Panc1 (cell line): ENCODE data around the gene CER1.

ENCODE experiments used
- POLR2AphosphoS5 ChIP-seq: IDR thresholded peaks from 2 replicates; pipeline ENCODE4 v1.6.1; 2012; ENCODE audit warnings: mild to moderate bottlenecking, low read depth, low read length, moderate library complexity
- TF ChIP-seq, protein P1 (sequence below): fragments of 450-650 bp; IDR thresholded peaks from 2 replicates; pipeline ENCODE4 v1.5.1; 2017; ENCODE audit warnings: mild to moderate bottlenecking

DNA sequence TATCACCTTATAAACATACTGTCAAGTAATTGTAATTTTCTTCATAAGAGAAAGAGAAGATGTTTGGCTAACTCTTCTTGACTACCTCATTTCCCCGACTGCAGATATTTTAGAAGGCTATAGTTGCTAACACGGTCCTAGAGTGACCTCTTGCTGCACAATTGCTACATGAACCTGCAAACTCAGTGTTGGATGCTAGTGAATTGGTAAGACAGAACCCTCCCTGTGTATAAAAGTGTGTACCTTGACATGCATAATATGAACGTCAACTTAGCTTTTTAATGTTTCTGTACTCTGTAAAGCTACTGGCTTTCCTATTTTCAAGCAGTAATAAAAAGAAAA lies 46.7 kb upstream of the CER1 start:
- TF ChIP-seq, protein P1, sequence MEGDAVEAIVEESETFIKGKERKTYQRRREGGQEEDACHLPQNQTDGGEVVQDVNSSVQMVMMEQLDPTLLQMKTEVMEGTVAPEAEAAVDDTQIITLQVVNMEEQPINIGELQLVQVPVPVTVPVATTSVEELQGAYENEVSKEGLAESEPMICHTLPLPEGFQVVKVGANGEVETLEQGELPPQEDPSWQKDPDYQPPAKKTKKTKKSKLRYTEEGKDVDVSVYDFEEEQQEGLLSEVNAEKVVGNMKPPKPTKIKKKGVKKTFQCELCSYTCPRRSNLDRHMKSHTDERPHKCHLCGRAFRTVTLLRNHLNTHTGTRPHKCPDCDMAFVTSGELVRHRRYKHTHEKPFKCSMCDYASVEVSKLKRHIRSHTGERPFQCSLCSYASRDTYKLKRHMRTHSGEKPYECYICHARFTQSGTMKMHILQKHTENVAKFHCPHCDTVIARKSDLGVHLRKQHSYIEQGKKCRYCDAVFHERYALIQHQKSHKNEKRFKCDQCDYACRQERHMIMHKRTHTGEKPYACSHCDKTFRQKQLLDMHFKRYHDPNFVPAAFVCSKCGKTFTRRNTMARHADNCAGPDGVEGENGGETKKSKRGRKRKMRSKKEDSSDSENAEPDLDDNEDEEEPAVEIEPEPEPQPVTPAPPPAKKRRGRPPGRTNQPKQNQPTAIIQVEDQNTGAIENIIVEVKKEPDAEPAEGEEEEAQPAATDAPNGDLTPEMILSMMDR: no peak
- TF ChIP-seq POLR2AphosphoS5: no peak
